T-cell (primary cell): Measurements from ENCODE around the gene NOL11. TPM values are rescaled to one million over a fixed set of nuclear protein-coding genes. Genes with fewer than 3 reads are reported as not detected.

Experiments
- ATAC-seq, 4 experiments: fragments of 200-7000 bp in 3 of 4; fragments of 150-1000 bp in 1 of 4; cut with Tn5 transposase; replicated peaks in 1 of 4; 1 replicate in 3 of 4; 2 replicates in 1 of 4; pipeline ENCODE4 v1.10.0; 2021; ENCODE audit warnings: moderate library complexity in 3 of 4, mild to moderate bottlenecking in 2 of 4, moderate number of reproducible peaks in 1 of 4
- CTCF ChIA-PET, 2 donors: fragments of 300-600 bp; sonication (Branson Sonifier 250); formaldehyde crosslinking; loops; one replicate each; lab custom pipeline; 2022; ENCODE audit warnings: antibody characterized with exemption in 2 of 2; lab: Charles Lee
- POLR2A ChIA-PET, 2 donors: fragments of 300-600 bp; sonication (Branson Sonifier 250); formaldehyde crosslinking; loops; one replicate each; lab custom pipeline; 2022; ENCODE audit warnings: antibody characterized with exemption in 2 of 2; lab: Charles Lee
- DNase-seq, 35 experiments: peaks; one replicate each; pipeline versions ENCODE4 v3.0.0 to v3.0.0-alpha.2; 2013 to 2023
- H3K27ac ChIP-seq: one replicate; pipeline ENCODE4 v1.5.1; 2013; ENCODE audit warnings: low read length
- H3K27me3 ChIP-seq, 2 experiments: replicated peaks in 1 of 2; 1 replicate in 1 of 2; 2 replicates in 1 of 2; pipeline versions ENCODE4 v1.6.1 to v1.7.0; 2013; ENCODE audit warnings: low read length in 1 of 2, mixed read lengths in 1 of 2; ENCODE audit not compliant: control insufficient read depth in 2 of 2, insufficient read depth in 2 of 2; ENCODE audit errors: extremely low read depth in 1 of 2
- H3K36me3 ChIP-seq, 2 donors: 1 replicate in 1 of 2; 2 replicates in 1 of 2; pipeline versions ENCODE4 v1.6.1 to v1.7.0; 2013; ENCODE audit warnings: low read length in 1 of 2; ENCODE audit not compliant: control insufficient read depth in 2 of 2, insufficient read depth in 1 of 2; ENCODE audit errors: extremely low read depth in 1 of 2
- H3K4me1 ChIP-seq, 2 experiments: 1 replicate in 1 of 2; 2 replicates in 1 of 2; pipeline versions ENCODE4 v1.6.1 to v1.7.0; 2013; ENCODE audit warnings: low read length in 2 of 2, mixed read lengths in 1 of 2; ENCODE audit not compliant: insufficient read depth in 2 of 2, control insufficient read depth in 1 of 2; ENCODE audit errors: extremely low read depth in 1 of 2
- H3K4me3 ChIP-seq, 2 donors: 1 replicate in 1 of 2; 2 replicates in 1 of 2; pipeline versions ENCODE4 v1.5.1 to v1.7.0; 2013; ENCODE audit warnings: mild to moderate bottlenecking in 2 of 2, low read length in 1 of 2, moderate library complexity in 1 of 2; ENCODE audit not compliant: control insufficient read depth in 1 of 2; ENCODE audit errors: extremely low read depth in 1 of 2
- H3K9me3 ChIP-seq: 2 replicates; pipeline ENCODE4 v1.7.0; 2013
- H3K27ac Mint-ChIP-seq, 2 donors: one replicate each; pipeline ENCODE4 v1.8.0; 2020 to 2021; ENCODE audit warnings: mild to moderate bottlenecking in 2 of 2, mixed read lengths in 2 of 2
- H3K27me3 Mint-ChIP-seq, 2 donors: one replicate each; pipeline ENCODE4 v1.8.0; 2021 to 2022; ENCODE audit warnings: mixed read lengths in 2 of 2
- H3K36me3 Mint-ChIP-seq: one replicate; pipeline ENCODE4 v1.8.0; 2021; ENCODE audit warnings: mixed read lengths
- H3K4me1 Mint-ChIP-seq, 3 donors: one replicate each; pipeline ENCODE4 v1.8.0; 2020 to 2022; ENCODE audit warnings: mixed read lengths in 3 of 3, mild to moderate bottlenecking in 1 of 3
- H3K4me3 Mint-ChIP-seq, 3 donors: one replicate each; pipeline ENCODE4 v1.8.0; 2020 to 2022; ENCODE audit warnings: mild to moderate bottlenecking in 3 of 3, mixed read lengths in 3 of 3, moderate library complexity in 3 of 3
- H3K9me3 Mint-ChIP-seq, 3 donors: one replicate each; pipeline ENCODE4 v1.8.0; 2020 to 2022; ENCODE audit warnings: mixed read lengths in 3 of 3
- WGBS: methylation state at CpG from one replicate; pipeline ENCODE4 v1.1.5; 2013; ENCODE audit warnings: missing lambda C conversion rate; ENCODE audit not compliant: insufficient coverage; 5-methylcytosine and 5-hydroxymethylcytosine counted together
- total RNA-seq, 35 experiments: library from RNA in 6 of 35; stranded (reverse) in 6 of 35; fragments of 120-200 nt in 1 of 35; gene quantifications; one replicate each; pipeline versions ENCODE4 v1.2.1 to v1.2.4 and lab custom pipeline; 2013 to 2026

The NOL11 gene
- 10 to 100 TPM; 52.0 to 69.0 (median 58.8) TPM for total RNA-seq
- 75.9 TPM for total RNA-seq (2013)
- 72.8 to 268 (median 100) reads per million in 29 experiments for total RNA-seq (lab: John Stamatoyannopoulos, UW)

- Mint-ChIP-seq H3K4me3 (peak within 1 kb of the TSS; percentile 97 to 99 (median 98)), H3K9me3 (no peaks in the 10 kb centered on the region), H3K4me1 (peaks cover 23 to 42% (median 36%) of the 10 kb centered on the region in 3 donors), H3K36me3 (peaks cover 18% of the 10 kb centered on the region), H3K27ac (peak within 1 kb of the TSS; percentile 98), H3K27me3 (peaks cover 0 to 3% of the 10 kb centered on the region in 2 donors)
- H3K4me1 ChIP-seq, result peaks cover 14 to 24% of the 10 kb centered on the region in 2 experiments
- no peaks in the 10 kb centered on the region for H3K9me3 ChIP-seq
- POLR2A ChIA-PET, result interaction anchor here (0.6 to 1.9 kb wide), 6 partner anchors 24 to 1472 kb away, joined by 3 to 11 read pairs (median 4); partner anchors contain the start of gene BPTF (in 1 of the 2)
- peak within 1 kb of the TSS; percentile 90 for H3K27ac ChIP-seq
- DNase-seq, result peak; percentile 98 to 100 (median 99)
- H3K36me3 ChIP-seq, result peaks cover 3 to 28% of the 10 kb centered on the region in 2 donors
- H3K27me3 ChIP-seq, result no peaks in the 10 kb centered on the region
- ATAC-seq, result peak; percentile 92 to 97 (median 94)
- CTCF ChIA-PET, result interaction anchor here (0.6 to 1.3 kb wide), 10 partner anchors 10 to 1071 kb away, joined by 3 to 6 read pairs (median 4); partner anchors contain the start of gene BPTF (in 1 of the 2)
- H3K4me3 ChIP-seq, result peak within 1 kb of the TSS; percentile 76 to 98
- under 1% methylated on average over 48 of the region's 49 CpGs for WGBS
These were observed at the start of gene NOL11 for GRCh38 chr17:67717624-67718324. NOL11 (plus strand) TSS chr17:67717936; CDS start chr17:67717948, 12 bp downstream.

GRCh38 chr17:67671493-67671892 lies 46.2 kb upstream of the NOL11 start:
- H3K27me3 ChIP-seq, result no peaks in the 10 kb centered on the region
- no peak for ATAC-seq
- peaks cover 47% of the 10 kb centered on the region for H3K36me3 Mint-ChIP-seq
- ChIA-PET CTCF (no interaction called here), POLR2A (no interaction called here)
- no peak overlapping the region for H3K4me3 Mint-ChIP-seq
- no peaks in the 10 kb centered on the region for H3K27me3 Mint-ChIP-seq
- H3K27ac ChIP-seq, result no peak overlapping the region
- H3K9me3 Mint-ChIP-seq, result no peaks in the 10 kb centered on the region
- no peak for DNase-seq
- no peak overlapping the region for H3K4me3 ChIP-seq
- H3K36me3 ChIP-seq, result peaks cover 9 to 55% of the 10 kb centered on the region in 2 donors
- WGBS, result 88% methylated on average over 3 of the region's 3 CpGs
- peak overlapping the region in 1 of 2 donors; percentile 44 for H3K27ac Mint-ChIP-seq
- H3K9me3 ChIP-seq, result no peaks in the 10 kb centered on the region
- no peaks in the 10 kb centered on the region for H3K4me1 ChIP-seq
- H3K4me1 Mint-ChIP-seq, result peaks cover 0 to 1% (median 0%) of the 10 kb centered on the region in 3 donors

- Mint-ChIP-seq H3K27me3 (no peaks in the 10 kb centered on the region), H3K4me3 (no peak overlapping the region), H3K36me3 (peaks cover 49% of the 10 kb centered on the region), H3K9me3 (no peaks in the 10 kb centered on the region), H3K27ac (peak overlapping the region in 1 of 2 donors; percentile 44), H3K4me1 (no peaks in the 10 kb centered on the region)
- ChIA-PET POLR2A (no interaction called here), CTCF (interaction anchor here in 1 of 2 donors (0.6 kb wide), 1 partner anchor 1383 kb away, joined by 7 read pairs; no protein-coding TSS in a partner anchor)
- H3K27ac ChIP-seq, result no peak overlapping the region
- H3K4me3 ChIP-seq, result no peak overlapping the region
- ATAC-seq (no peak), DNase-seq (no peak)
- peaks cover 5 to 60% of the 10 kb centered on the region in 2 donors for H3K36me3 ChIP-seq
- H3K4me1 ChIP-seq, result no peaks in the 10 kb centered on the region
- no peaks in the 10 kb centered on the region for H3K27me3 ChIP-seq
- no peaks in the 10 kb centered on the region for H3K9me3 ChIP-seq
- 100% methylated on average over 1 of the region's 10 CpGs for WGBS
These were observed 45.0 kb upstream of the NOL11 start for GRCh38 chr17:67672592-67673335.

GRCh38 chr17:67675481-67675880 lies 42.3 kb upstream of the NOL11 start:
- no peak for ATAC-seq
- H3K4me1 Mint-ChIP-seq, result peaks cover 11 to 17% (median 12%) of the 10 kb centered on the region in 3 donors
- Histone ChIP-seq H3K9me3 (no peaks in the 10 kb centered on the region), H3K27ac (no peak overlapping the region), H3K4me3 (no peak overlapping the region), H3K4me1 (no peaks in the 10 kb centered on the region), H3K27me3 (no peaks in the 10 kb centered on the region), H3K36me3 (peaks cover 9 to 67% of the 10 kb centered on the region in 2 donors)
- CTCF ChIA-PET, result no interaction called here
- no peak for DNase-seq
- H3K27me3 Mint-ChIP-seq, result no peaks in the 10 kb centered on the region
- no peaks in the 10 kb centered on the region for H3K9me3 Mint-ChIP-seq
- POLR2A ChIA-PET, result interaction anchor here in 1 of 2 donors (0.6 kb wide), 1 partner anchor 30 kb away, joined by 5 read pairs; no protein-coding TSS in a partner anchor
- 100% methylated on average over 1 of the region's 4 CpGs for WGBS
- H3K27ac Mint-ChIP-seq, result peak overlapping the region in 1 of 2 donors; percentile 22
- no peak overlapping the region for H3K4me3 Mint-ChIP-seq
- peaks cover 50% of the 10 kb centered on the region for H3K36me3 Mint-ChIP-seq

GRCh38 chr17:67676305-67676704 lies 41.4 kb upstream of the NOL11 start:
- H3K36me3 ChIP-seq, result peaks cover 9 to 67% of the 10 kb centered on the region in 2 donors
- no peaks in the 10 kb centered on the region for H3K9me3 Mint-ChIP-seq
- no peak overlapping the region for H3K27ac Mint-ChIP-seq
- H3K4me3 ChIP-seq, result no peak overlapping the region
- peaks cover 52% of the 10 kb centered on the region for H3K36me3 Mint-ChIP-seq
- ATAC-seq (no peak), DNase-seq (no peak)
- ChIA-PET POLR2A (interaction anchor here in 1 of 2 donors (0.5 kb wide), 1 partner anchor 467 kb away, joined by 3 read pairs; no protein-coding TSS in a partner anchor), CTCF (no interaction called here)
- peaks cover 17 to 19% (median 17%) of the 10 kb centered on the region in 3 donors for H3K4me1 Mint-ChIP-seq
- no peaks in the 10 kb centered on the region for H3K9me3 ChIP-seq
- no peaks in the 10 kb centered on the region for H3K4me1 ChIP-seq
- H3K27me3 Mint-ChIP-seq, result no peaks in the 10 kb centered on the region
- no peak overlapping the region for H3K27ac ChIP-seq
- no peak overlapping the region for H3K4me3 Mint-ChIP-seq
- H3K27me3 ChIP-seq, result no peaks in the 10 kb centered on the region
- 70% methylated on average over 2 of the region's 4 CpGs for WGBS

GRCh38 chr17:67678414-67678813 lies 39.3 kb upstream of the NOL11 start:
- no peaks in the 10 kb centered on the region for H3K27me3 ChIP-seq
- no peak overlapping the region for H3K27ac ChIP-seq
- Mint-ChIP-seq H3K9me3 (no peaks in the 10 kb centered on the region), H3K27me3 (no peaks in the 10 kb centered on the region), H3K4me3 (no peak overlapping the region), H3K27ac (peak overlapping the region in 1 of 2 donors; percentile 34), H3K36me3 (peaks cover 44% of the 10 kb centered on the region), H3K4me1 (peaks cover 17 to 19% (median 17%) of the 10 kb centered on the region in 3 donors)
- ChIA-PET CTCF (no interaction called here), POLR2A (no interaction called here)
- H3K4me1 ChIP-seq, result no peaks in the 10 kb centered on the region
- DNase-seq (no peak), ATAC-seq (no peak)
- 100% methylated on average over 2 of the region's 2 CpGs for WGBS
- no peaks in the 10 kb centered on the region for H3K9me3 ChIP-seq
- H3K4me3 ChIP-seq, result no peak overlapping the region
- peaks cover 4 to 49% of the 10 kb centered on the region in 2 donors for H3K36me3 ChIP-seq
